Central memory CD8-positive, alpha-beta T cell (primary cell): ENCODE results near the gene DPP4.

Source experiments
- ATAC-seq: fragments of 150-1000 bp; cut with Tn5 transposase; replicated peaks from 2 replicates; pipeline ENCODE4 v1.10.0; 2022; ENCODE audit warnings: mild to moderate bottlenecking, moderate FRiP score, moderate number of reproducible peaks; ENCODE audit not compliant: poor library complexity, severe bottlenecking; ENCODE audit errors: extremely low read depth
- DNase-seq, 2 donors: peaks; one replicate each; pipeline ENCODE4 v3.0.0; 2021; ENCODE audit warnings: low spot score in 2 of 2
- H3K27ac Mint-ChIP-seq: one replicate; pipeline ENCODE4 v1.8.0; 2022; ENCODE audit warnings: low read depth, mild to moderate bottlenecking, moderate library complexity, mixed read lengths
- H3K27me3 Mint-ChIP-seq: one replicate; pipeline ENCODE4 v1.8.0; 2022; ENCODE audit warnings: mixed read lengths
- H3K36me3 Mint-ChIP-seq: one replicate; pipeline ENCODE4 v1.8.0; 2022; ENCODE audit warnings: mild to moderate bottlenecking, moderate library complexity, mixed read lengths; ENCODE audit not compliant: insufficient read depth
- H3K4me1 Mint-ChIP-seq: one replicate; pipeline ENCODE4 v1.8.0; 2022; ENCODE audit warnings: mixed read lengths
- H3K4me3 Mint-ChIP-seq: one replicate; pipeline ENCODE4 v1.8.0; 2022; ENCODE audit warnings: mild to moderate bottlenecking, moderate library complexity, mixed read lengths
- H3K9me3 Mint-ChIP-seq: one replicate; pipeline ENCODE4 v1.8.0; 2022; ENCODE audit warnings: mixed read lengths

Gene DPP4

DNA sequence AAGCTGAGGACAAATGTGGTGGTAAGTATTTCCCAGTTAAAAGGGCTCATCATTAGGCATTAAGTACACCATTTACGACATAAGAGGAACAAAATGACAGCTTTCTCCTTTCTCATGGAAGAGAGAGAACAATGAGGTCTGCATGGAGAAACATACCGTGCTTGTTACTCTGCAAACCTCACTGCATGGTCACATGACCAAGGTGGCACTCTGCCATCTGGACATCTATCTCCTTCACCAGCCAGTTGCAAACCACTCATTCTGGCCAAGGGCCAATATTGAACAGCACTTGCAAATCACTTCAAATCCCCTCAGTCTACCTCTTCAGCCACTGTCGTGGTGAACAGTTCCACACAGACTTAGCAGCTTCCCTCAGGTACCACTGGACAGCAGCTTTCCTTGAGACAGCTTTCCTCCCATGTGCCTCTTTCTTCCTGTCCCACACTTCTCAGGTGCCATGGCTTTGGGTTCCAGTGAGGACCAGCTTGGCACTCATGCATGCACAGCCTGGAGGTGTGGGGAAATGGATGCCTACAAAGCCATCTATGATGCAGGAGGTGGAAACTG is 29.5 kb upstream of the DPP4 start:
- Mint-ChIP-seq H3K9me3 (no peaks in the 10 kb centered on the region), H3K27me3 (no peaks in the 10 kb centered on the region), H3K36me3 (no peaks in the 10 kb centered on the region), H3K27ac (no peak overlapping the region), H3K4me3 (no peak overlapping the region), H3K4me1 (no peaks in the 10 kb centered on the region)
- ATAC-seq (no peak), DNase-seq (no peak)

DNA sequence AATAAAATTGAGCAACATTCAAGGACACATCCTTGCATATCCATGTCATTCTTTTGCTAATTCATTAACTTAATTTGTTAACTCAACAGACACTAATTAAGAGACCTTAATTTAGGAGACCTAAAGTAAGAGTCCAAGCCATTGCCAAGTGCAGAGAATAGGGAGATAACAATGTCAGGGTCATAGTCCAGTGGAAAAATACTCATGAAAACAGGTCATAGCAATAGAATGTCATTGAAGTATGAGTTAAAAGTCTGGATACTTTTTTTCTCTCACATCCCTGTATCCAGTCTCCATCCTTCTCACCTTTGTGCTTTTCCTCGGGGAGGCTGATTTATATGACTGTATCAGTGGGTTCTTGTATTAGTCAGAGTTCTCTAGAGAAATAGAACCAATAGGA is 26.6 kb upstream of the DPP4 start:
- Mint-ChIP-seq H3K4me3 (no peak overlapping the region), H3K9me3 (no peaks in the 10 kb centered on the region), H3K27ac (no peak overlapping the region), H3K36me3 (no peaks in the 10 kb centered on the region), H3K27me3 (peaks cover 14% of the 10 kb centered on the region), H3K4me1 (no peaks in the 10 kb centered on the region)
- ATAC-seq (no peak), DNase-seq (no peak)

GRCh38 chr2:162099836-162100235 is 25.8 kb upstream of the DPP4 start:
- Mint-ChIP-seq H3K4me3 (no peak overlapping the region), H3K4me1 (no peaks in the 10 kb centered on the region), H3K27me3 (peaks cover 14% of the 10 kb centered on the region), H3K27ac (no peak overlapping the region), H3K36me3 (no peaks in the 10 kb centered on the region), H3K9me3 (no peaks in the 10 kb centered on the region)
- DNase-seq (no peak), ATAC-seq (no peak)

DNA sequence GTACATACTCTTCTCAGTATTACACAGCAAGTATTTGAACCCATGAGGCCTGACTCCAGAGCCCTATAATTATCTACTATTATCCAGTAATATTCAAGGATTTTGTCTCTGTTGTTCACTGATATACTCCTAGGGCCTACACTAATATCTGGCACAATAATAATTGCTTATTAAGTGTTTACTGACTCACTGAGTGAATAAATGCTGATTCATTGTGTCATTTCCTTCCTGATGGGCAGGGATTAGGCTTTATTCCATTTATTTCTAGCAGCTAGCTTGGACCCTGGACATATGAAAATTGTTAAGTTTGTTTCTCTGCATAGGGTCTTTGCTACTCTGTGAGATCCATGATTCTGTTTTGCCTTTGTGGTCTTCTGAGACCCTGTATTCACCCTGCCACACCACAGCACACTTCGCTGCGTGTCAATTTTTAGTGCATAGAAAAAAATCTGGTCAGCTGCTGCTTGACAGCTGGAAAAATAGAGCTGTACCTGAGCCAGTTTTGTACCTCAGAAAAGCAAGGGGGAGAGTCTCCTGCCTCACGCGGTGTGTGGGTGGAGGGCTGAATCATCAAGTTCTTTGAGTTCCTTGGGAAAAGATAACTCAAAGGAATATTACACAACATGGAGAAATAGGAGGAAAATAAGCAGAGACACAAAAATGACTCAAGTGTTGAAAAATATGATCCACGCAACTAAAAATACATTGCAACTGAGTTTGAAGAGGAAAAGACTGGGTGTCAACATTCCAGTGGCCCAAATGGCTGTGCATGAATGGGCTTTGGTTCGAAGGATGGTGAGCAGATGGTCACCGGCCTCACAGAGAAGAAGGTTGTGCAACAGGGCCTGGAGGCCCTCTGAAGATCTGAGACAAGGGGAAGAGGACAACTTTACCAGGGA is 18.9 kb upstream of the DPP4 start:
- Mint-ChIP-seq H3K4me1 (peaks cover 8% of the 10 kb centered on the region), H3K27me3 (peaks cover 8% of the 10 kb centered on the region), H3K9me3 (no peaks in the 10 kb centered on the region), H3K36me3 (peaks cover 2% of the 10 kb centered on the region), H3K4me3 (no peak overlapping the region), H3K27ac (no peak overlapping the region)
- ATAC-seq = no peak
- DNase-seq = no peak

DNA sequence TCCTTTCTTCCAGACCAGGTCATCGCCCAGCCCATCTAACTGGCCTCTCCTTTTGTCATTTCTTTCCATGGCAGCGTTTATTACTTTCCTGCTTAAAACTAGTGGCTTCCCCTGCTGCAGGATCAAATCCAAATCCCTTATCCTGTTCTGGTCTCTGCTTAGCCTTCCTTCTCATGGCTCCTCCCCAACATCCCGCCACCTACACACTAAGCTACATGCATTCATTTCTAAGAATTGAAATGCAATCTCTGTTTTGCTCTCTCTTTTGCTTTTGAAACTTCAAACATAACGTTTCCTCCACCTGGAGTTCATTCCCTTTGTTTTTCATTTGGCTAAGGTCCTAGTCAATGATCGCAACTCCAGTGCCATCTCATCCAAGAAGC is 18.0 kb upstream of the DPP4 start:
- Mint-ChIP-seq H3K36me3 (peaks cover 2% of the 10 kb centered on the region), H3K4me1 (peaks cover 8% of the 10 kb centered on the region), H3K4me3 (no peak overlapping the region), H3K27me3 (no peaks in the 10 kb centered on the region), H3K9me3 (no peaks in the 10 kb centered on the region), H3K27ac (no peak overlapping the region)
- DNase-seq = no peak
- no peak for ATAC-seq

DNA sequence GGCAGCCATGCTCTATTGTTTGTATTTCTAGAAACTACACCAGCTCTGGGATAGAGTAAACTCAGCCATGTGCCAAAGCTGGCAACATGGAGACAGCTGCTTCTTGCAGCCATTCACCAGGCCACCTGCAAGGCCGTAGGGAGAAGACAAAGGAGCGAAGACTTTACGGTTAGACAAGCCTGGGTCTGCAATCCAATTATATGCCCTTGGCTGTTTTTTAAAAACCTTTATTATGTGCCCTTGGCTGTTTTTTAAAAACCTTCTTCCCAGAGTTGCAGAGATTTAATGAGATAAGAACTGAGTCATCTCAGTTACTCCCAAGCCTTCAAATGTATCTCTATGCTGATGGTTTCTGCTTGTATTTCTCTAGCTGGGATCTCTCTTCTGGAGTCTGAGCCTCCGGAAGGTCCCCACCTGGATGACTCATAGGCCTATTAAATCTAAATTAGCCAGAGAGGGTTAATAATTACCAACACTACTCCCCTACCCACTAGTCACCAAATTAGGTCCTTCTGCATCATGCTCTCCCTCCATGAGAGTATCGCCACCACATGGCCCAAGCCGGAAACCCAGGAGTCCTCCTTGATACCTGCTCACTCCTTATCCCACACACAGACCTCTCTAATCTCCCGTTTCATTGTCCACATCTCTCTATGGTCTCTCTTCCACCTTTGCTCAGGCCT is 17.5 kb upstream of the DPP4 start:
- no peaks in the 10 kb centered on the region for H3K9me3 Mint-ChIP-seq
- no peak for DNase-seq

GRCh38 chr2:162090109-162090508 is 16.1 kb upstream of the DPP4 start:
- ATAC-seq (no peak), DNase-seq (no peak)
- Mint-ChIP-seq H3K4me3 (no peak overlapping the region), H3K9me3 (no peaks in the 10 kb centered on the region), H3K4me1 (peaks cover 8% of the 10 kb centered on the region), H3K36me3 (peaks cover 2% of the 10 kb centered on the region), H3K27ac (no peak overlapping the region), H3K27me3 (no peaks in the 10 kb centered on the region)

More for the DNA sequence above, 17.5 kb upstream of the DPP4 start:
- H3K4me3 Mint-ChIP-seq = no peak overlapping the region
- peaks cover 2% of the 10 kb centered on the region for H3K36me3 Mint-ChIP-seq
- no peaks in the 10 kb centered on the region for H3K27me3 Mint-ChIP-seq
- no peak overlapping the region for H3K27ac Mint-ChIP-seq
- H3K4me1 Mint-ChIP-seq = peaks cover 8% of the 10 kb centered on the region
- no peak for ATAC-seq

DNA sequence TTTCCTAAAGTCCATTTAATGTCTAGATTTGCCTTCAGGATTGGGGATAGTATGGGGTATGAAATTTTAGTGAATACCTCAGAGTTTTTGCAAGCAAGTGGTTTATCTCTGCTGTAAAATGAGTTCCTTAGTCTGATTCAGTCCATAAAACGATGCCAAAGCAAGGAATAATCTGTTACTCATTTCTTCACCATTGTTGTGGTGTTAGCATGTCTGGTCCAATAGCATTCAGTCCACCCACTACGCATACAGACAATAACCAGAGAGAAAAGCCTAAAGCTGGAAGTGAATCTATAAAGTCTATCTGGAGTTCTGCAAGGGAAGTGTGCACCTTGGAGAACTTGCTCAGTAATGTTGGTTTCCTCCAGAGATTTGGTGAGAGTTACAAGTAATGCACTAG is 12.9 kb upstream of the DPP4 start:
- no peak for ATAC-seq
- Mint-ChIP-seq H3K4me3 (no peak overlapping the region), H3K4me1 (peaks cover 4% of the 10 kb centered on the region), H3K9me3 (no peaks in the 10 kb centered on the region), H3K27me3 (no peaks in the 10 kb centered on the region), H3K36me3 (peaks cover 2% of the 10 kb centered on the region), H3K27ac (no peak overlapping the region)
- no peak for DNase-seq

GRCh38 chr2:162085090-162085891 is 11.3 kb upstream of the DPP4 start:
- H3K4me3 Mint-ChIP-seq = no peak overlapping the region
- no peak for DNase-seq
- no peak overlapping the region for H3K27ac Mint-ChIP-seq
- no peak for ATAC-seq
- peaks cover 2% of the 10 kb centered on the region for H3K36me3 Mint-ChIP-seq
- H3K4me1 Mint-ChIP-seq = no peaks in the 10 kb centered on the region
- no peaks in the 10 kb centered on the region for H3K9me3 Mint-ChIP-seq
- H3K27me3 Mint-ChIP-seq = no peaks in the 10 kb centered on the region

- Mint-ChIP-seq H3K27ac (no peak overlapping the region), H3K4me1 (no peaks in the 10 kb centered on the region), H3K27me3 (no peaks in the 10 kb centered on the region), H3K9me3 (no peaks in the 10 kb centered on the region), H3K4me3 (no peak overlapping the region), H3K36me3 (peaks cover 2% of the 10 kb centered on the region)
- DNase-seq (no peak), ATAC-seq (no peak)
Measured at GRCh38 chr2:162084536-162084935, 10.5 kb upstream of the DPP4 start.

DNA sequence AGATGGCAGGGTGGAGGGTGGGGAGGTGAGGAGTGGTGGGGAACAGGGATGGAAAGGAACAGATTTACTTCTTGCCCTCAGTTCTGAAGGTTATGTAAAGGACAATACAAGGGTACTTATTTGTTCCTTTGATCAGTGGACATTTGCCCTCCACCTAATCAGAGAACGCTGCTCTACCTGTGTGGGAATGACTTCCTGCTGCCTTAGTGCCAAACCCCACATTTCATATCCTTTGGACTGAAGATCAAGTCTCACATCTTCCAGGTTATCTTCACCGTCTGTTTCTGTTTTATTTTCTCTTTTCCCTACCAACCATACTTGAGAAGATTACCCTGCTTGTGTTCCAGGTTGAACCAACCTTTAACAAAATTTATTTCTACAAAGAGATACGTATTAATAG is 8.7 kb upstream of the DPP4 start:
- DNase-seq = no peak
- Mint-ChIP-seq H3K27me3 (no peaks in the 10 kb centered on the region), H3K4me1 (no peaks in the 10 kb centered on the region)

DNA sequence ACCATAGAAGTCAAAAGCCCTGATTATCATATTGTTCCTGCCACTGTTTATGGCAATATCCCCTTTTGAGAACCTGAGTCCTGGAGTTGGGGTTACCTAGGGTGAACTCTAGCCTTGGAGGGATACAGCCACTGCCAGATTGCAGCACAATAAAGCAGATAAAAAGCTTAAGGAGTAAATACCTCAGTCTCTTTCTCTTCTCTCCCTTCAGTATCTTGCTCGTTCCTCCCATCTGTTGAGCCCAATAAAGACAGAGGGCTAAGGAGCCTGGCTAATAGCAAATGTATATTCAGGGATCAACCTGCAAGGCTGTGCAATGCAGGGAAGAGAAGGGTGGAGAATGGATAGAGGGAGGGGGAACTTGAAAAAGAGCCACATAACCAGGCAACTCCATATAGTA is 8.0 kb upstream of the DPP4 start:
- H3K4me3 Mint-ChIP-seq = no peak overlapping the region
- no peak overlapping the region for H3K27ac Mint-ChIP-seq
- H3K27me3 Mint-ChIP-seq = no peaks in the 10 kb centered on the region
- H3K9me3 Mint-ChIP-seq = no peaks in the 10 kb centered on the region
- H3K4me1 Mint-ChIP-seq = no peaks in the 10 kb centered on the region
- no peaks in the 10 kb centered on the region for H3K36me3 Mint-ChIP-seq
- ATAC-seq (no peak), DNase-seq (no peak)

More for the DNA sequence above, 8.7 kb upstream of the DPP4 start:
- no peak for ATAC-seq
- Mint-ChIP-seq H3K4me3 (no peak overlapping the region), H3K36me3 (no peaks in the 10 kb centered on the region), H3K9me3 (no peaks in the 10 kb centered on the region), H3K27ac (no peak overlapping the region)
